NCI-H2196 (cell line): Measurements from ENCODE around the gene UBXN4.
"Not testable (repeated sequence)": the region's sequence is repeated elsewhere in the genome, so short reads cannot be mapped to it uniquely, and the experiment has no call there.

Source experiments
- DNase-seq: peaks from one replicate; lab custom pipeline; 2025; ENCODE audit not compliant: unreplicated experiment; lab: John Stamatoyannopoulos, UW

UBXN4 gene

DNA sequence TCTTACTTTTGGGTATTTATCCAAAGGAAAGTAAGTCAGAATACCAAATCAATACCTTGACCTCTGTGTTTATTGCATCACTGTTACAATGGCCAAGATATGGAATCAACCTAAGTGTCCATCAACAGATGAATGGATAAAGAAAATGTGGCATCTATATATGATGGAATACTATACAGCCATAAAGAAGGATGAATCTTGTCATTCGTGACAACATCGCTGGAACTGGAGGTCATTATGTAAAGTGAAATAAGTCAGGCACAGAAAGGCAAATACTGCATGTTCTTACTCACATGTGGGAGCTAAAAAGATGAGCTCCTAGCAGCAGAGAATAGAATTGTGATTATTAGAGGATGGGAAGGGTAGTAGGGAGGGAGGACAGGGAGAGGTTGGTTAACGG, 60.7 kb downstream of the UBXN4 start:
- DNase-seq: no peak

DNA sequence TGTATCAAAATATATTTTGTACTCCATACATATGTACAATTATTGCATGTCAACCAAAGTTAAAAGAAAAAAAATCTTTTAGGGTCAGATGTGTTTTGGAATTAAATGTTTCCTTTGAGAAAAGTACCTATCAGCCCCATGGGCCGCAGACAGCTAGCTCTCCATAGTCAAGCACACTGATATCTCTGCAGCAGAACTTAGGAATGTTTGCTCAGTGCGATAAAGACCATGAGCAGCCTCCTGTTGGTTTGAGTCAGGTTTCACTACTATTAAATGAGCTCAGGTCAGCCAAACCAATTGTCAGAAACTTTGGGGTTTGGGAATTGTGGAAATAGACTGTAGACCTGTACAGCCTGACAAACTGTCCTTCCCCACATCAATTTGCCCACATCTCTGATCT, 61.6 kb downstream of the UBXN4 start:
- no peak for DNase-seq

DNA sequence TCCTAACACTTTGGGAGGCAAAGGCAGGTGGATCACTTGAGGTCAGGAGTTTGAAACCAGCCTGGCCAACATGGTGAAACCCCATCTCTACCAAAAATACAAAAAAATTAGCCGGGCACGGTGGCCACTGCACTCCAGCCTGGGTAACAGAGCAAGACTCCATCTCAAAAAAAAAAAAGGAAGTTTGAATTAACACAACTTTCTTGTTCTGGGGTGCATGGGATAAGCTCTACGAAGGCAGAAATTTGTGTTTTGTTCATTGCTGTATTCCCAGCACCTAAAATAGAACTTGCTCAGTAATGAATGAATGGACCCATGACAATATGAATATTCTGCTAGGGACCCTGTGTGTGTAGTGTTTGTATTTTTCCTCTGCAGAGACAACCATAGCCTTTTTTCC, 66.2 kb downstream of the UBXN4 start:
- not testable (repeated sequence) for DNase-seq

DNA sequence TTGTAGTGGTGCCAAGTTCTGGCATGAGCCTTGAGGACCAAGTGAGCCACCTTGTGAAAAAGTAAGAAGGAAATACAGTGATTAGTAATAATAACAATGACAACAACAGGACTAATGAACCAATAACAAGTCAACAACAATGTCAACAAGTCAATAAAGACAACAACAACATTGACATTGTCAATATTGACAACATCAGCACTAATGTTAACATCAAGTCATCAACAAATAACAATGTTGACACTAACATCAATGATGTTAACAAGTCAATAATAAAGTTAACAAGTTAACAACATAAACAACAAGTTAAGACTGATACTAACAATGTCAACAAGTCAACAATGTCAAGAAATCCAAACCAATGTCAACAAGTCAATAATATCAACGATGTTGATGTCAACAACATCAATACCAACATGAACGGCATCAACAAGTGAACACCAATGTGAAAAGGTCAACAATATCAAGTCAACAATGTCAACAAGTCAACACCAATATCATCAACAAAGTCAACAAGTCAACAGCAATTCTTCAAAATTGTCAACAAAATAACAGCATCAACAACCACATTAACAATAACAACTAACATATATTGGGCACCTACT, 71.4 kb downstream of the UBXN4 start:
- no peak for DNase-seq

DNA sequence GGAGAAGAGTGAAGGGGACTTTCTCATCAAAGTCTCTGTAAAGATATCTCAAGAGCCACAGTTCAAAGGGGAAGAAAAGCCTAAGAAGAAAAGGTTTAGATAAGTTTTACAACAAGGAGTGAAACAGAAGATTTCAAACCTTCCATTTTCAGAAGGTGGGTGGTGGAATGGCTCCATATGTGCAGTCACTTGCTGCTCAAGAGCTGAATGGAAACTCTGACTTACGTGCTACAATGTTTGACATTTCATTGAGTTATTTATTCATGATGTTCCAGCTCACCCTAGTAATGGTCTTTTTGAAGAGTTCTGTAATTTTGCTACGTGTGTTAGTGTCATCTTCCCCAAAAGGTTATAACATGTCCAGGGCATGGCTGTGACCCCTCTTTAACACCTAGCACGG, 73.6 kb downstream of the UBXN4 start:
- no peak for DNase-seq

DNA sequence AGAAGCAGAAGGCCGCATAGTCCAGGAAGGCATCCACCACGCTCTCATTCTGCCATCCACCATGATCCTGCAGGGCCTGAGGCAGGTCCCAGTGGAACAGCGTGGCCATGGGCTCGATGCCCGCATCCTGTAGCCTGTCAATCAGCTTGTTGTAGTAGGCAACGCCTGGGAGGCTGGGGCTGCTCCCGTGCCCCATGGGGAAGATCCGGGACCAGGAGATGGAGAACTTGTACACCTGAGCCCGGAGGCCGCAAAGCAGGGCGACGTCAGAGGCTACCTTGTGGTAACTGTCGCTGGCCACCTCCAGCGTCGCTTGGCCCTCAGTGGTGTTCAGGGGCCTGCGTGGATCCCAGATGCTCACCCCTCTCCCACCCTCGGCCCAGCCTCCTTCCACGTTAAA, 75.8 kb downstream of the UBXN4 start:
- DNase-seq: no peak

DNA sequence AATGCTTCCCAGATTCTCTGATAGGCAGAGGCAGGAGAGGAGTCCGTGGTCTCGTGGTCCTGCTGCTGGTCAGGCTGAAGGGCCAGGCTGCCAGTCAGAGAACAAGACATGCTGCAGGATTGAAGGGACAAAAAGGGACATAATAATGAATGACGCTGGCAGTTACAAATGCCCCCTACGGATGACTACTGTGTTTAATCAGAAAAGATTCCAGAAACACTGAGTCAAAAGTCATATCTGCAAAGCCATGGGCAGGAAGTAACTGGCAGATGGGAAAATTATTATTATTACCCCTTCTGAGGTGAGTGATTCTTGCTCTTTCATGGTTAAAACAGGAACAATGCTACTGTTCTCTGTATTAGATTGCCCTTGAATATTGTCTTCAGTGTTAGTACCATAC, 76.3 kb downstream of the UBXN4 start:
- DNase-seq: no peak

DNA sequence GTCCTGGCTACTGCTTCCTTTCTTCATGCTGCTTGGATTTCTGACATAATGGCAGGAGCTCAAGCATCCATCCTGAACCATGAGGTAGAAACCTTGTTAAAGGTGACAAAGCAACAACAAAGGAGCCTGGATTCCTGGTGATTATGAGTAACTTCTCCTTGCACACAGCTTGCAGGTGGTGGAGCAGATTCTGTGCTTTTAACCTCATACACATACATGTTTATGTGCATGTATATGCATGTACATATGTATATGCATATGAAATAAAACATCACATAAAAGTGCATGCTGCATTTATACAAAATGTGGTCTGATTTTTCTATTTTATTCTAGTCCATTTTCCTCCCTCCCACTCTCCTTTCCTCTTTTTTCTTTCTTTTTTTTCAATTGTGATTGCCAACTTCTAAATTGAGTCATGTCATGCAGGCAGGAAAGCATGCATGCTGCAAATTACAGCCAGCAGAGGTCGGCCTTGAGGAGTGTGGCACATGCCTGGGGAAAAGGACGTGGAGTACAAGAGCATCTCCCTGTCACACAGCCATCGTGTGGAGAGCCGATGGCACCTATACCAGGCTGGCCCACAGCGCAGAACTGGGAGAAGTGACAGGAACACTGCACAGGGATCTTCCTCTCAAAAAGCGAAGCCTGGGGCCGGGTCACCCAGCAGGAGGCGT, 77.4 kb downstream of the UBXN4 start:
- no peak for DNase-seq

DNA sequence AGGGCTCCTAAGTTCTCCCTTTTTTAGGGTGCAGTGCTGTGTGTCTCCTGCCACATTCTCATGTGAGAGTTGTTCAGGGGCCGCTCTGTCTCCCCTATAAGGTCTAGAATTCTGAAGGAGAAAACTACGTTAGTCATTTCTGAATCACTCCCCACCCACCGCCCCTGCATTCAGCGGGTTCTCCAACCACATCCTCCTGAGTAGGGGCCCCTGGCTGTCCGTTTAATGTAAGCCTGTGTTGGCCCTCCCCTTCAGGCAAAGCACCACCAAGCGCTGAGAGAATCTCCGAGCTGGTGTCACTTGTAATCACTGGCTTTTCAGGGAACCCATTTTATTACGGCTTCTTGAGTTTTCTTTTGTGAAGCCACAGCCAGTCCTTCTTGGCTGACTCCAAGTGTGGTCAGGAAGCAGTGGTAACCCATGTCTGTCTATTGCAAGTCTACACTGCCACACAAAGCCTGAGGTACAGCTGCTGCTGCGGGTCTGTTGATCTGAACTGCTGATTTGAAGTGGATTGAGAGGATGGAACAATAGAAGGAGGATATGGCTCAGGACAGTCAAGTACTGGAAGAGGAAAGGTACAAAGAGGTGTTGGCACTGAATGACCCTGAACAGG, 78.5 kb downstream of the UBXN4 start:
- no peak for DNase-seq

DNA sequence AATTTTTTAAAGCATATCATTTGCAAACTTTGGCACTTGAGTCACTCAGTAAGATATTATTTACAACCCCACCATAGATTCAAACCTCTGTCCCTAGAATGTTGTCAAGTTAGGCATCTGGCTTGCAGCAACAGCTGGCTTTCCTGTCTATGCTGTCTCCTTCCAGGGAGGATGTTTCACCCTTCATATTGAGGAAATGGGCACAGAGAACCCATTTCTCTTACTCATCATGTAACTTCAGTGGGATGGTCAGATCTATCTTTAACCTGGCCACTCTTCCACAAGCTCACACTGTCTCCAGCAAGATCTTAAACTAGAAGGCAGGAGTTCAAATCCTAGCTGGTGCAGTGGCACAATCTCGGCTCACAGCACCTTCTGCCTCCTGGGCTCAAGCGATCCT, 79.5 kb downstream of the UBXN4 start:
- DNase-seq: no peak

DNA sequence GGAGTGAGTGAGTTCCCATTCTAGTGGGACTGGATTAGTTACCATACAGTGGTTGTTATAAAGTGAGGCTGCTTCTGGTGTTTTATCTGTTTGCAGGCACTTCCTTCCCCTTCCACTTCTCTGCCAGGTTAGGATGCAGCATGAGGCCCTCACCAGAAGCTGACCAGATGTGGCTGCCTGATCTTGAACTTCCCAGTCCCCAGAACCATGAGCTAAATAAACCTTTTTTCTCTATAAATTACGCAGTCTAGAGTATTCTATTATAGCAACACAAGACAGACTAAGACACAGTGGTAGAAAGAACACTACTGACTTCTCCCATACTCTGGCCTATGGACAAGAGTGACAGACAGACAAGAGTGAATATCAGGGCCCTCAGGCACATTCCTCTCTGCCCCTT, 81.2 kb downstream of the UBXN4 start:
- no peak for DNase-seq

DNA sequence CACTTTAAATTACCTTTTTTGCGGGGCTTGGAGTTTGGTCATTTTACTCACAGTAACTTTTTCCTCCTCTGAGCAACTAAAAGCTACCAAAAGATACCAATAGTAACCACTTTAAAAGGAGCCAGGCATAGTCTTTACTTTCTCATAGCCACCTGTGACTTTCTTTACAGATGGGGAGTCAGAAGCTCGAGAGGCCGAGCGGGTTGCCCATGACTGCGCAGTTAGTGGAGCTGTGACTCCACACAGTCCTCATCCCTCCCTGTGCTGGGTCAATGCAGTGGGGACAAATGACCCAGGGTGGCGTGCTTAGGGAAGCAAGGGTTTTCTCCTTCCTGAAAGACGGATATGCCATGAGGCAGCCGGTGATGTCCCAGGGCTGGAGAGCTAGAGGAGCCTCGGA, 83.5 kb downstream of the UBXN4 start:
- DNase-seq: no peak

DNA sequence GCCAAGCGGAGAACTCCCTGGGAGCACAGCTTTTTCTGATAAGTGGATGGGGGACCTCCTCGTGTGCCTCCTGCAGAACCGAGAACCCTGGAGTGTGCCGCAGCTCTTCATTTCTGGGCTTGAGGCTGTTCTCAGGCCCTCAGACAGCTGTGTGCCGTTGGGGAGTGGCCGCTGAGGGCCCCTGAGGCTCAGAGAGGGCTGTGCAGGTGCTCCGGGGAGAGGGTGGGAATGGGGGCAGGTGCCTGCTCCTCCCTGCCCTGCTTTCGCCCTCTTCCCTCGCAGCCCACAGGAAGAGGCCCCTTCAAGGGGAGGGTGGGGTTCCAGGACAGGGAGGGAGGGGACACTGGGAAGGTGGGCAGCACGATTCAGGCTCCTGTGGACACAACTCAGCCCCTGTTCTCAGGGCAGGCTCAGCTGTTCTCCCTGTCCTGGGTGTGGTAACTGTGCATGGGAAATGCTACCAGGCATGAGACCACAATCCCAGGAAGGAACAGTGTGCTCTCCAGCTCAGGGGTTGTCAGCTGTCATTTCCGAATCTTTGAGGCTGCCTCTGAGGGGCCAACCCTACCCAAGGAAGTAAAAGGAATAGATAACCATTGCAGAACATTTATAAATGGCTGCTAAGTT, 84.0 kb downstream of the UBXN4 start:
- DNase-seq: no peak

DNA sequence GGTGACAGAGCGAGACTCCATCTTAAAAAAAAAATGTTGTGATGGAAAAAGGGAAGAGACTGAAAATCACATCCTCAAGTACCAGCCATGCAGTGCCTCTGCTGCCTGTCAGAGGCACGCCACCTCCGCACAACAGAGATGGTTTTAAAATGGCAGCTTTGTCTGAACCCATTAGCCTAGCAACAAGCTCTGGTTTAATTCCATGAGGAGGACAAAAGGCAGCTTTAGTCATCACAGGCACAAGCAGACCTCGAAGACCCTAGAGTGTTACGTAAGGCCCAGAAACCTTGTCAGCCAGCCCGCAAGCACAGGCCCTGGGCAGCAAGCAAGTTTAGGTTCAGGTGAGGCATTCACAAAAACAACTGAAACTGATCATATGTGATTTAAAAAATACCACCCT, 84.9 kb downstream of the UBXN4 start:
- DNase-seq: no peak

DNA sequence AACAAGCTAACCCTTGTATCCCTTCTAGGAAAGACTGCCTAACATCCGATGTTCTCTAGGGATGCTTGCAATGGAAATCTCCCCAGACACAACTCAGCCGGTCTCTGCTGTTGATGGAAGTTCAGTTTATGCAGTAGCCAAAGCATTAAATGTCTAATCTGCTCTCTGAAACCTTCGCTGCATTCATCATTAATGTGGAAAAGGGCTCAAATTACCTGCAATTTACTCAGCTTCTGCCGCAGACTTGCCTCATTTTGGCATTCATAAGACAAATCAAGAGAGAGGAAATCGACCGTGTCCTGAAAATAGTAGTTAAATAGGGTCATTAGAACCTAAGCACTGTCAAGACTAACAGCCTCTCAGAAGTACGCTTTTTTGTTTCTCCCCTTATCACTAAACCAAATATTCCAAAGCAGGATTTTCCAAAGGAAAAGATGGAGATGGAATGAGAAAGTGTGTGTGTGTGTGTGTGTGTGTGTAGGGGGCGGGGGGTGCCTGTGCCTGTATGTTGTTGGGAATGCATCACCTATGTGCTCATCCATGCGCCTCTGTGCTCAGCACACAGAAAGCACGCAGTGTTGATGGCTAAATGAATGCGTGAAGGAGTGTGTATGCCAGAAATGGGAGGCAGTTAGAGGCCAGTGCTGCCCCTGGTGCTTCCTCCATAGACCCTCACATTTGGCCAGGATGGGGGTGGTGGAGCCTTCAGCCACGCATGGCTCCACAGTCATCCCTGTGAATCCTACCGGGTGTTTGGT, 87.9 kb downstream of the UBXN4 start:
- peak; percentile 10 for DNase-seq

DNA sequence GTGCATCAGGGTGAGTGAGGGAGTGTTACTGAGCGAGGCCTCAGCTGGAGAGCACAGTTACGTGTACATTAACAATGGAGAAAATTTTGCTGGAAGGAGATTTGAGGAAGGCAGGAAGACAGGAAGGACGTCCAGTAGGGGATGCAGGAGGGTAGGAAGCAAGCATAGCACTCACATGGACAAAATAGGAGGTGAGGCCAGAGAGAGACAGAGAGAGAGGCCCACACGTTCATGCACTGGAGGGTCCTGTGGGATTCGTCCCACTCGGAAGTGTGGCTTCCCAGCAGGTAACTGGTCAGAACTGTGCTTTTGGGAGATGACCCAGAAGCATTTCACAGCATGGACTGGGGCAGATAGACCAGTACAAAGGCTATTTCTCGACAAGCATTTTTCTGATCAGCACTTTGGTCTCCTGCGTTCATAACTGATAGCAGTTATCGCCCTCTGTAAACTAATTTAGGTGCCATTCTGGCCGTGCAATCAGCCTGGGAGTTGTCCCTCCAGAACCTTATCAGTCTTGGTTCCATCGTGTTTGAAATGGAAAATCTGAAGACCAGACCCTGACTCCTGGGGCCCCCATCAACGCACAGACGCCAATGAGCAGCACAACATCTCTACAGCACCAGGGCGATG, 89.6 kb downstream of the UBXN4 start:
- DNase-seq: no peak

DNA sequence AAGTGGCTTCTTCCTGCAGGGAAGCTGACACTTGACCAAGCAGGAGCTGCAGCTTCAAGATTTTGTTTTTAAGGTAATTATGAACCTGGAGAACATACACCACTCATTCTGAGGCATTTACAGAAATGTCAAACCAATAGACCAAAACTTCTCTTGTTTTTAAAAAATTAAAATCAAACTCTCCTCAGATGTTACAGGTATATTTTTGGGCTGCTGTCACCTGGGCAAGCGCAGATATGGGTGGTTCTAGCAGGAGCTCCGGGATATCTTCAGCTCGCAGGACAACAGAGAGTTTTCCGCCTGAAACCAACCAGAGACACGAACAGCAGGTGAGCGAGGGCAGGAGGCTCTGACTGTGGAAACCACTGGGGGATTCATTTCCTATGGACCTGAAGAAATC, 91.2 kb downstream of the UBXN4 start:
- DNase-seq: no peak
